DMS114 treated with DMSO at 0.1 percent for 48 hours (cell line): ENCODE results near the gene LRBA.
A peak's percentile ranks its signal among the peaks of the same experiment; 100 is the strongest.

Experiments used
- DNase-seq: peaks from one replicate; lab custom pipeline; 2025; ENCODE audit not compliant: unreplicated experiment; lab: John Stamatoyannopoulos, UW

The LRBA gene

DNA sequence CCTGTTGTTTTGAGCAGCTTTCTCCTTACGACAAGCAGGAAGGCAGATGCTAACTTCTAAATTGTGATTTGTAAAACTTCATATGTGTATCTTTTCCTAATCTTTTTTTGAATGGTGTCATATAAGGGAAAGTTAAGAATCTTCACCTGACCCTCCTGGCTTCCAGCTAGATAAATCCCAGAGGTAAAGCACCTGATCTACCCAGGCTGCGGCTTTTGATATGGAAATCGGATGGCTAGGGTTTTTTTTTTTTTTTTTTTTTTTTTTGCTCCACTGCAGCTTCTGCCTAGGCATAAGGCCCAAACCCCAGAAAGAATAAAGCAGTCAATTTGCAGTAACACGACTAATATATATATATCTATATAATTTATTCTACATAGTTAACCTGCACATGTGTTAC, 423.2 kb downstream of the LRBA start:
- no peak for DNase-seq

DNA sequence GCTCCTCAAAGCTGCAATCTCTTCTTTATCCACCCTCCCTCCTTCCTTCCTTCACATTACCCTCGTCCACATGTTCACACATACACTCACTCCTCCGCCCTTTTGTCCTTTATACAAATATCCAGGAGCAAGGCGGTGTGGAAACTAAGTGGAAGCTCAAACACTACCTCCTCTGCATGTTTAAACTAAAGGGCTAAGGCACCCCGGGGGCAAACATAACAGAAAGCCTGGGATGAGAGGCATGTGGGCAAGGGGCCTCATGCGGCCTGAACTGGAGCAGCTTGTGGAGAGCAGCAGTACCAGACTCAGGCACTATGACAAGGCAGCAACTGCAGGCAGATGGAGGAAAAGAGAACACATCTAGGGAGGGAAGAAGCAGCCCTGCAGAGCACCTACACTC, 423.7 kb downstream of the LRBA start:
- DNase-seq = peak; percentile 8

DNA sequence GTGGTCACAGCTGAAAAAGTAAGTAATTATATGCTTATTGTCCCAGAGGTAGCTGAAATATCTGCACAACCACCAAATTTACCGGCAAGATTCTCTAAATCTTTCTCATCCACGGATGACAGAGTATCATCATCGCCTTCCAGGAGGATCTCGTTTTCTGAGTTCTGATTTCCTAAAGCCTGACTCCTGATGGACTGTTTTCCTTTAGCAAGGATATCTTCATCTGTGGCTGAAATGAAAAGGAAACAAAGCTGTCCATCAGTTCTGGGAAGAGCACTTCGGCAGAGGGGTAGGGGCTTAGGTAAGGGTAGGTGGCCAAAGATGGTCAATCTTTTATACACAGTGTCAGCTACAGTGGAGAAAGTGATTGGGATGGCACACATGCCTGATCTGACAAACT, 424.5 kb downstream of the LRBA start:
- no peak for DNase-seq

DNA sequence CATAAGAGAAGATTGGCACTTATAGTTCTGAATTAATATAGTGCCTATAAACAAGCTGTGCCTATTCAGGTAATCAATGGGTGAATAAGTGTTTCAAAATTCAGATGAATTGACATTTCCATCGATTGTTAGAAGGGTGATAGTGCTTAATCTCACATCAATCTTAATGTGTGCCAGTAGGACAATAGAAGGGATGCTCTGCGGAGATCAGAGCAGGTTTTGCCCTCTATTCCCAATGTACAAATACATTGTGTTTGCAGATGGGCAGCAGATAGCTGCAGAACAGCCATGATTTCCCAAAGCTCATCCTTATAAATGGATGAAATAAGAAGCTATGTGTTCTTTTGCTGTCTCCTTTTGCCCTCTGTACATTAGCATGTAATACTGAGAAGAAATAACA, 425.9 kb downstream of the LRBA start:
- DNase-seq = no peak

DNA sequence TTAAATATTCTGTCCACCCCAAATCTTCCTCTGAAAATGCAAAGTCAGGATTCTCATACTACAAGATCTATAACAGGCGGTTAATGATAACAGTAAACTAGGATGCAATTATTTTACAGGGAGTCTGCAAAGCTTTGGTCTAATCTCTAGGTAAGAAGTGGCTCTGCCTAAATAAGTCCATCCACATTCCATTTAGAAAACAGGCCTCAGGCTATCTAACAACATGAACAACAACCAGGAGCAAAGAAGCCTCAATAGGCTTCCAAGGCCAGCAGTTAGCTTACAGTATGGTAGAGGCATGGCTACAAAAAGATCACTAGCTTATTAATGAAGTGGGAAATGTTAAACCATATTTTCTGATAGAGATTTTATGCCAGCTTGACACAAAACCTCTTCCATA, 426.8 kb downstream of the LRBA start:
- no peak for DNase-seq

DNA sequence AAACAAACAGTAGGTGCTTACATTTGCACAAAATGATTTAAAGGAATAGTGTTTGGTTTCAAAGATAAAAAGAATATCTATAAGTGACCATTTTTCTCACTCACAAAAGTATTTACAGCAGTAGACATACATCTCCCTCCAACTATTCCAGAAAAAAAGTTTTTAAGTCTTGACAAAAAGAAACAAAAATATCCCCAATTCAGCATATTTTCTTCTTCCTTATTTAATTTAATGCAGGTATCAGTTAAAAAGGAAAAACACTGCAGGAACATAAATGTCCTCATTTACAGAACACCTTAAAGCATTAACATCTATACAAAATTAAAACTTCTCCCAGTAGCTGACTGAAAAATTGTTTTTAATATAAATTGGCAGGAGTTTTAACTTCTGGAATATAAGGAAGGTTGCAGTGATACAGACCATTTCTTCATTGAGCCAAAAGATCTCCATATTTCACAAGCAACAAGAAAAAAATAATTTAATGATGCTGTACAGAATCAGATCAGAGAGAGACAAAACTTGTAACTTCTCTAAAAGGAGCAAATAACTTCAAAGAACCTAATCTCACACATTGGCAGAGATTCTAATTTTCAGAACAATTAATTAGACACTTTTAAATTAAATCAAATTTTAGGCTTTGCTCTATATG, 428.8 kb downstream of the LRBA start:
- no peak for DNase-seq

DNA sequence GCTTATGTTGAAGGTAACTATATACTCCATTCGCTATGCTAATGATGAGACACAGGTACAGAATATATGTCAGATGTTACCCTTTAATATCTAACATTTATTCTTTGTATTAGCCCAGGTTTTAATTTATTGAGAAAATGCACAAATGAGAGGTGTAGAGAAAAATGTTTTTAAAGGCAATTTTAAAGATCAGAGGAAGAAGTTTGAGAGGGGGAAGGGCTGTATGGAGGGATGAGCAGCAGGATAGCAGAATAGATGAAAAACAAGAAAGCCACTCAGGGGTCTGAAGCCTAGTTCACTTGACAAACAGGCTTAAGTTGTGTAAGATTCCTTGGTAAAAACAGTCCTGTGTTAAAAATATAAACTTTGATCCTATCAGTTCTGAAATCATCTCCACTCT, 429.5 kb downstream of the LRBA start:
- DNase-seq = no peak

DNA sequence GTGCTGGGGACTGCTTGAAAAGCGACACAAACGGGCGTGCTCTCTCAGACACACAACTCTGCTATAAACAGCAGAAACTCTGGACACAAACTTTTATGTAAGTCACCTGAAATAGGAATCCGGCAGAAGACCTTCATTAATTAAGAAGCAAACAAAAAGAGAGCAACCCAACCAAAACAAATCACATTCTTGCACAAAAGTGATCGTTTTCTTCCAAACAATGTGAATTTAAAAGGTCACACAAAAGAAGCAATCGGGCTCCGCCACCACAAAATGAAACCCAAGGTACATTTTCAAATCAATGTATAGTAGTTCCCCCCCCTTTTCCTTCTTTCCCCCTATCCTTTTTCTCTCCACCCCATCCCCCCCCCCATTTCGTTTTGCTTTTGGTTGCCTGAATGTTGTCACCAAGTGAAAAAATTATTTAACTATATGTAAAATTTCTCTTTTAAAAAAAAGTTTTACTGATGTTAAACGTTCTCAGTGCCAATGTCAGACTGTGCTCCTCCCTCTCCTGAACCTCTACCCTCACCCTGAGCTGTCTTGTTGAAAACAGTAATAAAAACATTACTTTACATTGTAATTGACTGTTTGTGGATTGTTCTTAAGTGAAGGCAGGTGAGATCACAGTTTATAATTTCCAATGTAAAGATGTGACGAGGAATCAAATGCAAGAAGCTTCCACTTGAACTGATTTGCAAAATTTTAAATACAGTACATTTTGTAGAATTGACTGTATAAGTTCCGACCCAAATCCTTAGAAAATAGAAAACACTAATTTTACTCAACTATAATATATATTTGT, 430.8 kb downstream of the LRBA start:
- DNase-seq = no peak

DNA sequence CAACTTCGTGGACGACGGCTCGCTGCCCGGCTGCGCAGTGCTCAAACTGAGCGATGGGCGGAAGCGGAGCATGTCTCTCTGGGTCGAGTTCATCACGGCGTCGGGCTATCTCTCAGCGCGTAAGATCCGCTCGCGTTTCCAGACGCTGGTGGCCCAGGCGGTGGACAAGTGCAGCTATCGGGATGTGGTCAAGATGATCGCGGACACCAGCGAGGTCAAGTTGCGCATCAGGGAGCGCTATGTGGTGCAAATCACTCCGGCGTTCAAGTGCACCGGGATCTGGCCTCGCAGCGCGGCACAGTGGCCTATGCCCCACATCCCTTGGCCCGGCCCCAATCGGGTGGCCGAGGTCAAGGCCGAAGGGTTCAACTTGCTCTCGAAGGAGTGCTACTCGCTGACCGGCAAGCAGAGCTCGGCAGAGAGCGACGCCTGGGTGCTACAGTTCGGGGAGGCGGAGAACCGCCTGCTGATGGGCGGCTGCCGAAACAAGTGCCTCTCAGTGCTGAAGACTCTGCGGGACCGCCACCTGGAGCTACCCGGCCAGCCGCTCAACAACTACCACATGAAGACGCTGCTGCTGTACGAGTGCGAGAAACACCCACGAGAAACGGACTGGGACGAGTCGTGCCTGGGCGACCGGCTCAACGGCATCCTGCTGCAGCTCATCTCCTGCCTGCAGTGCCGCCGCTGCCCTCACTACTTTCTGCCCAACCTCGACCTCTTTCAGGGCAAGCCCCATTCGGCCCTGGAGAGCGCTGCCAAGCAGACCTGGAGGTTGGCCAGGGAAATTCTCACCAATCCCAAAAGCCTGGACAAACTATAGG, 431.6 kb downstream of the LRBA start:
- DNase-seq = no peak

DNA sequence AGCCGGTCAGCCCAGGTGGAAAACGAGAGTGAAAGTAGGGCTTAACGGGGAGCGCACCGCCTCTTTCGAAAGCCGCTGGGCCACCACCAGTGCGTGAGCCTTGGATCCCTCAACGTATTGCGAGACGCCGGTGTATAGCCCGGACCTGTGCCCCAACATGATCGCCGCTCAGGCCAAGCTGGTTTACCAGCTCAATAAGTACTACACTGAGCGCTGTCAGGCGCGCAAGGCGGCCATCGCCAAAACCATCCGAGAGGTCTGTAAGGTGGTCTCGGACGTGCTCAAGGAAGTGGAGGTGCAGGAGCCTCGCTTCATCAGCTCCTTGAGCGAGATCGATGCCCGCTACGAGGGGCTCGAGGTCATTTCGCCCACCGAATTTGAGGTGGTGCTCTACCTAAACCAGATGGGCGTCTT, 432.2 kb downstream of the LRBA start:
- no peak for DNase-seq

DNA sequence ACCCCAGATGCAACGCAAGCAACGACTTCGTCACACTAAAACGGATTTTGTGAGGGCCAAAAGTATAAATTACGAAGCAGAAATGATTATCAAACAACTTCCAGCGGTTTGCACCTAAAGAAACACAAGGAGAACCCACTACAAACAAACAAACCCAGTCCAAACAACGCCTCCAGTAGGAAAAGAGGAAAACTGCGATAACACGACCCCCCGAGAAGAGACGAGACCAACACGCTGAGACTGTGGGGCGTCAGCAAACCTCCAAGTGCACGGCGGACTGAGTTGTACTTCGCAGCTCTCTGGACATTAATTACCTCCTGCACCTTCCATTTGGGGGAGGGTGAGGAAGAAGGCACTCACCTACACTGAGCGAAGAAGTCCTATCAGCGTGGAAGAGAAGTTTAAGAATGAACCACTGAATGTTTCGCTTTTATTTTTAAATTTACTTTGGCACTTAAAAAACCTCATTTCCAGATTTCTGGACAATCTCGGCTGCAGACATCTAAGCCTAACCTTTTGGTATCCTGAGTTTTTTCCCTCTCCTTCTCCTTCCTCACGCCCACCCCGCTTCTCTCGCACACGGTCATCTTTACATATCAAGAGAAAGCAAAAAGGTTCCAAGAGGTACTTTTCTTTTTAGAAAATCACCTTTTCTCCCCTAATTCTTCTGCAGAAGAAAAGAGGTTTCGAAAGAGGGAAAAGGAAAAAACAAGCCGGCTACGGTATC, 432.8 kb downstream of the LRBA start, which contains the start of gene MAB21L2:
MAB21L2 (plus strand) TSS at position 6 of the 727 bp plus-strand sequence. CDS start 879 bp downstream, outside the sequence.
- no peak for DNase-seq

DNA sequence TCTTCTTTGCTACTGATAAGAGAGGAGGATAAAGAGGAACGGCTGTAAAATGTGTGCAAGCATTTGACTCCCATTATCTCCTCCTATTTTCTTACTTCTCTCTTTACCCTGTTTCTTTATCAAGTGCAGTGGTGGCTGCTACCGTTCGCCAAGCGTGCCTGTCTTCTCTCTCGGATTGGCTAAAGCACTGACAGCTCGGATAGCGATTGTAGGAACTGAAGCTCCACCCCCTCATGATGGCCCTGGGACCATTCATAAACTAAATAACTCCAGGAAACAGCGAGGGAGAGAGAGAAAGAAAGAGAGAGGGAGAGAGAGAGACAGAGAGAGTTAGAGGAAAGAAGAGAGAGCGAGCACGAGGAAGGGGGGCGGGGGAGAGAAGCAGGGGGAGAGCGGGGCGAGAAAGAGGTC, 433.4 kb downstream of the LRBA start:
- no peak for DNase-seq

DNA sequence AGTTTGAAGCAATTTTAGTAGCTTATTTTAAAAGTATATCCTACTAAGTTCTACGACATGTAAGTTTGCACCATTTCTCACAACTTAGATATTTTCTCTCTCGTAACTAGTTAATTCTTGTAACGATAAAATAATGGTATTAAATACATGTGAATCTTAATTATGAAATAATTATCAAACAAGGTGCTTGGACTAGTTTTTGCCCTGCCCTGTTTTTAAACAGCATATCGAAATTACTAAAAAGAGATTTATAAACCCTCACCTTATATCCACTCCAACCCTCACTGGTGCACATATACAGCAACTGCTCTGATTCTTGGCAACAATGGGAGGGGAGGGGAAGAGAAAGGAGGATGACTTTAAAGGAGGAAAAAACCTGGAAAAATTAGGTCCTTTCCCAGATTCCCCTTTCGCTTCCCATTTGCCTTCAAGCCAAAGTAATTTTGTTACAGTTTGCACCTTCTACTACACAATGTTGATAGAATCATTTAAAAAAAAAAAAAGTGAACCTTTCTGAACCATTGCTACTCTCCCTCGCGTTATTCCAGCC, 434.0 kb downstream of the LRBA start:
- DNase-seq = no peak

DNA sequence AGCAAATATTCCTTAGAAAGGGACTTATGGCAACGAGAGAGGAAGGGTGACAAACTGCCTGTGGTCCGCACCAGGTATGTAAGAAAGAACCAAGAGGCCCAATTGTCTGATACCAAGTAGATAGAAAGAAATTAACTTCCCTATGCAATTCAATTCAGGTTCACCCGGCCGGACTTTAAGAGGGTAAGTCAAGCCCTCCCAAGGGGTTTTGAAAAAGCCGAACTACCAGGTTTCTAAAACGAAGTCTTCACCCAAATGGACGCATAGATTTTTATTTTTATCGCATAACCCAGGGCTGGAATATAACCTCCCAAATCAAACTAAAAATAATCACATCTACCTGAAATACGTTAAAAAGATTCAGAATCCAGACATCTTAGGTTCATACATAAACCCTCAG, 434.8 kb downstream of the LRBA start:
- no peak for DNase-seq

DNA sequence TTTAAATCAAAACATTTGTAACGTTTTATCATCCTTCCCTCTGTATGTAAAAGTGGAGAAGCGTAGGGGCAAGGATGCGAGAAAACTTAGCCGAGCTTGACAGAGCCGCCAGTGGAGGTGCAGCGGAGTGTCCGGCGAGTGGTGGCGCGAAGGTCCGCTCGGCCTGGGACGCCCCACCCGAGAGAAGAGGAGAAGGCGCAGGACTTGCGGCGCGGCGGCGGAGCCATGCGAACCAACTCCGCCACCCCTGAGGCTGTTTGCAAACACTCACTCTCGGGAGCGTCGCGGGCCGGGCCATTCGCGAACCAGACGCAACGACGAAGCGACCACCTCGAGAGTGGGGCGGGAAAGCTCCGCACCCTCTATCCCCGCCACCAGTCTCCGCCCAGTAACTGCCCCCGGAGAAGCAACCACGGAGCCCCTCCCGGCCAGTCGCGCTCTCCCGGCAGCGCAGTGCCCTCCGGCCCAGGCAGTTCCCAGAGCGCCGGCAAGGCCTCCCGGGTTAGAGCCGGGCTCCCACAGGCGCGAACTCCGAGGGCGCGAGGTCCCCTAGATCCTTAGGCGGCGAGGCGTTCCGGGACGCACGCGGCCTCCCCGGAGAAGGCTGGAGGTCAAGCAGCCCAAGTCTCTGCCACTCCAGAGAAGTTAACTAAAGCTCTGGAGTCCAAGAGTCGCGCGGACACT, 435.4 kb downstream of the LRBA start:
- no peak for DNase-seq

DNA sequence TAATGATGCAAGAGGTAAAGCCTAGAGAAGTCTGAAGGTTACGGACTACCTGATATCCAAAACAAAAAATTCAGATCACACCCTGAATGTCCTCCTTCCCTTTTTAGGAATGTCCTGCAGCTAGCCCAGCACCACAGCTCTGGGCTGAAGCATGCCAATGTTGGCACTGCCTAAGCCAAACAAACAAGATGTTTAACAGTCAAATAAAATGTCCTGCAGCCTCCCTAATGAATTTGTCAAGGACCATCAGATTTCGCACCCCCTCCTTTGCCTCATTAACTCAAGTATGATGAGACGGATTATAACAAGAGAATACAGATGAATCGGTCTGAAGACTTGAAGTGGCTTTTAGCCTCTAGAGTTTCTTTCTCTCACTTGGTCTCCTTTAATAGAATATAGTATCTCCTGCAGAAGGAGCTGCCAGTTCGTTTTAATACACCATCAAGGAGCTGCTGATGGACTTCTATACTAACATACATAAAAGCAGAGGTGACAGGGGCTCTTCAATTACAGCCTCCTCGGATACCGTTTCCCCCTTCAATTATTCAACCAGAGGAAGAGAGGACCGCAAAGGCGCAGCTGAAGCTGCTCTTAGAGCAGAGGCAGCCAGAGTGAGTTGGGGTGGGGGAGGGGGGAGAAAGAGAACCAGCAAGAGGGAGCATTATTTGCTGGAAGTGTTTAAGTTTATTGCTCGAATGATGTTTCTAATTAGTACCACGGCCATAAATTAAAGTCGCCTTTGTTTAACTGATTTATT, 436.2 kb downstream of the LRBA start:
- no peak for DNase-seq

DNA sequence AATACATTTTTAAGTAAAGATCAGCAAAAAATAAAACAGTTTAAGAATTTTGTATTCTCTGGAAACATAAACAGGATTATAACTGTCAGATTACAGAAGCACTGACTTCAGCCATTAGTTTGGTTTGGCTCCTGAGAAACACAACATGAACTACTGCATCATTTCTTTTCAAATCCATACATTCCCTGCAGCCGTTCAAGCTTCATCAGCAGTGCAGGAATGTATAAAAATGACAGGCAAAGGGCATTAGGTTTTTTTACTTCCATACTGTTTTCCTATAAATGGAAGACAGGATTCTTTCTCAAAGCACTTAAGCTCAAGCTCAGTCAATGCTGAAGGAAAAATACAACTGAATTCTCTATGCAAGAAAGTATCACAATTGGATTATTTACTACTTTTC, 437.3 kb downstream of the LRBA start:
- DNase-seq = peak; percentile 14

DNA sequence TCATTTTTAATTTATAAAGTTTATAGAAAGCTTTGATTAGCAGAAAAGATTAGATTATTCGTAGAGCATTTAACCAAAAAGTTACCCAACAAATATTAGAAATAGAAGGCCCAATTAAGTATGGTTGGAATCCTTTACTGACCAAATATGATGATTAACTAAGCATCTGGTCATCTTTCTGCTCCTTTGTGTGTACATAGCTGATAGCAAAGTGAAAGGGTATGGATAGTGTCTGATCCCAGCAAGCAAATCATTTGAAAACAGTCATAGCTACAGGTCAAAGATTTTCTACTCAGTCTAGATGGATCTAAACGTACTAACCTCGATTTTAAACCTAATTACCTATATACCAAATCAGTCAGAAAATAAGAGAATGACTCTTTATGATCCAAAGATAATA, 440.4 kb downstream of the LRBA start:
- no peak for DNase-seq

DNA sequence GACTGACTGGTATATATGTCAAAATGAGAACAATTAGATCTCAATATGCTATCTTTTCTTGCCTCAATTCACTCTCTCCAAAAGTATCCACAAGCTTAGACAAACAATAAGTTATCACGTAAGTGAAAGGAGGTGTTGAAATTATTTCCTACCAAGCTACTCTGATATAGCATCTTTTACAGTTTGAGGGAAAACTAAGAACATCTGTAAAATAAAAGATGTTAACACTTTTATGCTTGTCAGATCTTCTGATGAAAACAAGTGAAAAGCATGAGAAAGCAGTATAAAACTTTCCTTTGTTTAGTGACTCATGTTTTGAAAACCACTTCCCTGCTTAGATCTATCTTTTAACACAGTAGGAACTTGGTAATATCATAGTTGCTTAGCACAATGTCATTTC, 441.6 kb downstream of the LRBA start:
- DNase-seq = no peak
